ENCODE data around the gene RBBP5. TPM values are rescaled to one million over a fixed set of nuclear protein-coding genes. Genes with fewer than 3 reads are reported as not detected.

Gene RBBP5
- total and polyA plus RNA-seq, 4 donors: 5.2 to 18.0 (median 9.7) TPM

DNA sequence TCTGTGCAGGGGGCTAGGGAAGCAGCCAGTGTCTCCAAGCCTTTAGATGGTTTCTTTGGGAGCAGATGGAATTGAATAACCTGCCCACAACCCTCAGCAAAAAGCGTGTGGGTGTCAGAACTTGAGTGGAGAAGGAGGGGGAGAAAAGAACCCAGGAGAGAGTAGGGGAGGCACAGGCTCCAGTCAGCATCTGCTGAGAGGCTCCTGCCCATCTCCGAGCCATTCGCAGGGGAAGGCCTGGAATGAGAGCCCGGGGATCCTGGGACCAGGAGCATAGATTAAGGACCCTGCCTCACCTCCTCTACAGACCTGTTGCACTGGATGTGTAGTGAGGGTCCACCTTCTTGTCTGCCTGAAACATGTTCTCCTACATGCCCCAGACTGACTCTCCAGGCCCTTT lies 53.8 kb downstream of the RBBP5 start:
- DNase-seq (no peak), ATAC-seq (ENCODE audit: insufficient read depth, low FRiP score) (no peak)
- 91 to 98% methylated on average over 4 of the region's 4 CpGs for WGBS, 2 donors
- H3K27ac ChIP-seq (ENCODE audit: low read depth in 1 of 2, low read length in 1 of 2): no peak overlapping the region
- no peak overlapping the region for H3K9ac ChIP-seq (ENCODE audit: insufficient read depth in 1 of 2, low read length in 2 of 2)
- peaks cover 0 to 9% (median 0%) of the 10 kb centered on the region in 5 donors for H3K4me1 ChIP-seq (ENCODE audit: control insufficient read depth in 5 of 5, insufficient read depth in 5 of 5, low read length in 5 of 5)
- no peaks in the 10 kb centered on the region for H3K27me3 ChIP-seq (ENCODE audit: control insufficient read depth in 3 of 3, insufficient read depth in 3 of 3, low read length in 2 of 3)
- TF ChIP-seq, protein P1, sequence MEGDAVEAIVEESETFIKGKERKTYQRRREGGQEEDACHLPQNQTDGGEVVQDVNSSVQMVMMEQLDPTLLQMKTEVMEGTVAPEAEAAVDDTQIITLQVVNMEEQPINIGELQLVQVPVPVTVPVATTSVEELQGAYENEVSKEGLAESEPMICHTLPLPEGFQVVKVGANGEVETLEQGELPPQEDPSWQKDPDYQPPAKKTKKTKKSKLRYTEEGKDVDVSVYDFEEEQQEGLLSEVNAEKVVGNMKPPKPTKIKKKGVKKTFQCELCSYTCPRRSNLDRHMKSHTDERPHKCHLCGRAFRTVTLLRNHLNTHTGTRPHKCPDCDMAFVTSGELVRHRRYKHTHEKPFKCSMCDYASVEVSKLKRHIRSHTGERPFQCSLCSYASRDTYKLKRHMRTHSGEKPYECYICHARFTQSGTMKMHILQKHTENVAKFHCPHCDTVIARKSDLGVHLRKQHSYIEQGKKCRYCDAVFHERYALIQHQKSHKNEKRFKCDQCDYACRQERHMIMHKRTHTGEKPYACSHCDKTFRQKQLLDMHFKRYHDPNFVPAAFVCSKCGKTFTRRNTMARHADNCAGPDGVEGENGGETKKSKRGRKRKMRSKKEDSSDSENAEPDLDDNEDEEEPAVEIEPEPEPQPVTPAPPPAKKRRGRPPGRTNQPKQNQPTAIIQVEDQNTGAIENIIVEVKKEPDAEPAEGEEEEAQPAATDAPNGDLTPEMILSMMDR (IDR thresholded peaks at IDR 0.05; ENCODE audit: control extremely low read depth, extremely low read depth): no peak
- no peak overlapping the region for H3K4me3 ChIP-seq
- H3K36me3 ChIP-seq (ENCODE audit: control insufficient read depth in 4 of 4, insufficient read depth in 4 of 4, low read length in 4 of 4): no peaks in the 10 kb centered on the region
- no peaks in the 10 kb centered on the region for H3K9me3 ChIP-seq (ENCODE audit: control insufficient read depth in 4 of 4, insufficient read depth in 3 of 4, low read length in 3 of 4)

DNA sequence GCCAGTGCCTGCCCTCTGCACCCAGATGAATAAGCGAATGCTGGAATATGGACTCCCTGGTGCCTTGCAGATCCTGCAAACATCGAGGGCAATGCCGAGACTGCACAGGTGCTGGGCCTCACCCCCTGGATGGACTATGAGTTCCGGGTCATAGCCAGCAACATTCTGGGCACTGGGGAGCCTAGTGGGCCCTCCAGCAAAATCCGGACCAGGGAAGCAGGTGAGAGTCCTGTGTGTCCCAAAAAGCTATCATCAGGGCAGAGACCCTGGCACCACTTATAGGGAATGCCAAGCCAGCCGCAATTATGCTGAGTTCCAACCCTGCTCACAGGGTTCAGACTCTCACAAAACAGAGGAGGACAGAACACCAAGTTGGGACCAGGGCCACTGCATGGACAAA lies 54.7 kb downstream of the RBBP5 start:
- 94 to 95% methylated on average over 6 of the region's 6 CpGs for WGBS, 2 donors
- Histone ChIP-seq H3K9ac (ENCODE audit: insufficient read depth in 1 of 2, low read length in 2 of 2) (no peak overlapping the region), H3K4me1 (ENCODE audit: control insufficient read depth in 5 of 5, insufficient read depth in 5 of 5, low read length in 5 of 5) (peaks cover 0 to 9% (median 0%) of the 10 kb centered on the region in 5 donors), H3K4me3 (no peak overlapping the region), H3K36me3 (ENCODE audit: control insufficient read depth in 4 of 4, insufficient read depth in 4 of 4, low read length in 4 of 4) (no peaks in the 10 kb centered on the region), H3K9me3 (ENCODE audit: control insufficient read depth in 4 of 4, insufficient read depth in 3 of 4, low read length in 3 of 4) (no peaks in the 10 kb centered on the region), H3K27me3 (ENCODE audit: control insufficient read depth in 3 of 3, insufficient read depth in 3 of 3, low read length in 2 of 3) (no peaks in the 10 kb centered on the region), H3K27ac (ENCODE audit: low read depth in 1 of 2, low read length in 1 of 2) (no peak overlapping the region)
- DNase-seq (no peak), ATAC-seq (ENCODE audit: insufficient read depth, low FRiP score) (no peak)
- TF ChIP-seq, protein P1 (IDR thresholded peaks at IDR 0.05; ENCODE audit: control extremely low read depth, extremely low read depth): no peak

DNA sequence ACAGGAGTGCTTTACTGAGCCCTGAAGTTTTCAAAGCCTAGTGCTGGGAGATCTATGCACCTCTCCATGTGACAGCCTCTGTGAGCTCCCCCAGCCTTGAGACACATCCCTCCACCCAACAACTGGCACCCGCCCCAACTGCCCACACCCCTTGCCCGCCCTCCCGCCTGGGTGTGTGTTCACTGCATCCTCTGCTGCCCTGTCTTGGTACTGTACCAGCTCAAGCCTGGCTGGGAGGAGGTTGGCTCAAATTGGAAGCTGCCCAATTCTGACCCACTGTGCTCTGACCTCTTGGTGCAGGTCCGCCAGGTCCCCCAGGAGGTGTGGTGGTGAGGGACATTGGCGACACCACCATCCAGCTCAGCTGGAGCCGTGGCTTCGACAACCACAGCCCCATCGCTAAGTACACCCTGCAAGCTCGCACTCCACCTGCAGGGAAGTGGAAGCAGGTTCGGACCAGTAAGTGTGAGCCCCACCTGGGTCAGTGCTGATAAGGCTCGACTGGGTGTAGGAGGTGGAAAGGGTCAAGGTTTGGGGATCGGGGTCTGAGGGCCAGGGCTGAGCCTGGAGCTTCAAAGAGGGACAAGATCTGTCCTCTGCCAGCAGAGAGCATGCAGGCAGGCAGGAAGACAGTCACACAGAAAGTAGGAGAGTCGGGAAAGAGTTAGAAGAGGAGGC lies 55.5 kb downstream of the RBBP5 start:
- ATAC-seq (ENCODE audit: insufficient read depth, low FRiP score) (no peak), DNase-seq (no peak)
- no peak overlapping the region for H3K27ac ChIP-seq (ENCODE audit: low read depth in 1 of 2, low read length in 1 of 2)
- H3K4me1 ChIP-seq (ENCODE audit: control insufficient read depth in 5 of 5, insufficient read depth in 5 of 5, low read length in 5 of 5): peaks cover 0 to 11% (median 0%) of the 10 kb centered on the region in 5 donors
- H3K9me3 ChIP-seq (ENCODE audit: control insufficient read depth in 4 of 4, insufficient read depth in 3 of 4, low read length in 3 of 4): no peaks in the 10 kb centered on the region
- 65 to 76% methylated on average over 13 of the region's 13 CpGs for WGBS, 2 donors
- no peak overlapping the region for H3K9ac ChIP-seq (ENCODE audit: insufficient read depth in 1 of 2, low read length in 2 of 2)
- H3K27me3 ChIP-seq (ENCODE audit: control insufficient read depth in 3 of 3, insufficient read depth in 3 of 3, low read length in 2 of 3): no peaks in the 10 kb centered on the region
- TF ChIP-seq, protein P1 (IDR thresholded peaks at IDR 0.05; ENCODE audit: control extremely low read depth, extremely low read depth): no peak
- no peaks in the 10 kb centered on the region for H3K36me3 ChIP-seq (ENCODE audit: control insufficient read depth in 4 of 4, insufficient read depth in 4 of 4, low read length in 4 of 4)
- no peak overlapping the region for H3K4me3 ChIP-seq

DNA sequence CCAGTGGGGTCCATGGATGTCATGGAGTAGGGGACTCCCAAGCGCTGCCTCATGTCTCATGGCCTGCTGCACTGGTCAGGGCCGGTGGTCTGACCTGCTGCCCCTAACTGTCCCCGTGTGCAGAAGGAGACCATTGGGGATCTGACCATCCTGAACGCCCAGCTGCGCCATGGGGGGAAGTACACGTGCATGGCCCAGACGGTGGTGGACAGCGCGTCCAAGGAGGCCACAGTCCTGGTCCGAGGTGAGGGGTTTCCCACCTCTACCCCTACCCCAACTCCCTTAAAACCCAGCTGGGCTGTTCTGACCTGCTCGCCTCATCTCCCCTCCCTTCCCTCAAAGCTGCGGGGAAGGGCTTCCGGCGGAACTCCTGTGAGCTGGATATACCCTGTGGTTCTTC lies 56.1 kb downstream of the RBBP5 start:
- WGBS, 2 donors: 88 to 89% methylated on average over 14 of the region's 14 CpGs

More for the DNA sequence above, 56.1 kb downstream of the RBBP5 start:
- no peak overlapping the region for H3K27ac ChIP-seq (ENCODE audit: low read depth in 1 of 2, low read length in 1 of 2)
- H3K9ac ChIP-seq (ENCODE audit: insufficient read depth in 1 of 2, low read length in 2 of 2): no peak overlapping the region
- TF ChIP-seq, protein P1 (IDR thresholded peaks at IDR 0.05; ENCODE audit: control extremely low read depth, extremely low read depth): no peak
- DNase-seq (no peak), ATAC-seq (ENCODE audit: insufficient read depth, low FRiP score) (no peak)
- no peaks in the 10 kb centered on the region for H3K27me3 ChIP-seq (ENCODE audit: control insufficient read depth in 3 of 3, insufficient read depth in 3 of 3, low read length in 2 of 3)
- H3K36me3 ChIP-seq (ENCODE audit: control insufficient read depth in 4 of 4, insufficient read depth in 4 of 4, low read length in 4 of 4): no peaks in the 10 kb centered on the region
- peaks cover 0 to 13% (median 0%) of the 10 kb centered on the region in 5 donors for H3K4me1 ChIP-seq (ENCODE audit: control insufficient read depth in 5 of 5, insufficient read depth in 5 of 5, low read length in 5 of 5)
- H3K9me3 ChIP-seq (ENCODE audit: control insufficient read depth in 4 of 4, insufficient read depth in 3 of 4, low read length in 3 of 4): no peaks in the 10 kb centered on the region
- no peak overlapping the region for H3K4me3 ChIP-seq
